ENCODE data around the gene ARR3.
"Not testable (repeated sequence)": the region's sequence is repeated elsewhere in the genome, so short reads cannot be mapped to it uniquely, and the experiment has no call there.

ARR3 gene

GRCh38 chrX:70281951-70282350 is 13.8 kb downstream of the ARR3 start, which contains the start of gene RAB41:
TSS of gene RAB41 (plus strand) at chrX:70282172. CDS start at chrX:70282218, 46 bp downstream.
- DNase-seq, result no peak

- DNase-seq, result no peak
These were observed 21.1 kb downstream of the ARR3 start for GRCh38 chrX:70289168-70289792.

GRCh38 chrX:70289793-70290770 is 21.9 kb downstream of the ARR3 start, which contains the start of the genes KIF4A and PDZD11:
TSS of gene KIF4A (plus strand) at chrX:70290104. CDS start at chrX:70290459, 355 bp downstream.
TSS of gene PDZD11 (minus strand) at chrX:70289927. CDS start at chrX:70289341, 586 bp downstream.
- peak; percentile 66 for DNase-seq

GRCh38 chrX:70292788-70293187 is 24.7 kb downstream of the ARR3 start:
- no peak for DNase-seq

- DNase-seq, result no peak
These were observed 25.5 kb downstream of the ARR3 start for GRCh38 chrX:70293621-70294020.

- no peak for DNase-seq
These were observed 33.6 kb downstream of the ARR3 start for GRCh38 chrX:70301716-70302115.

- DNase-seq, result no peak
These were observed 45.4 kb downstream of the ARR3 start for GRCh38 chrX:70313503-70313902.

- DNase-seq, result no peak
These were observed 54.6 kb downstream of the ARR3 start for GRCh38 chrX:70322784-70323183.

GRCh38 chrX:70323628-70324027 is 55.5 kb downstream of the ARR3 start:
- not testable (repeated sequence) for DNase-seq

GRCh38 chrX:70324326-70324725 is 56.2 kb downstream of the ARR3 start:
- no peak for DNase-seq

- DNase-seq, result no peak
These were observed 63.0 kb downstream of the ARR3 start for GRCh38 chrX:70331161-70331560.
